Measurements from ENCODE around the gene HOXD9. TPM values are rescaled to one million over a fixed set of nuclear protein-coding genes. Genes with fewer than 3 reads are reported as not detected.

The HOXD9 gene
- total RNA-seq, 1 experiment from 2014 or later, result not detected

- TF ChIP-seq, protein P1, sequence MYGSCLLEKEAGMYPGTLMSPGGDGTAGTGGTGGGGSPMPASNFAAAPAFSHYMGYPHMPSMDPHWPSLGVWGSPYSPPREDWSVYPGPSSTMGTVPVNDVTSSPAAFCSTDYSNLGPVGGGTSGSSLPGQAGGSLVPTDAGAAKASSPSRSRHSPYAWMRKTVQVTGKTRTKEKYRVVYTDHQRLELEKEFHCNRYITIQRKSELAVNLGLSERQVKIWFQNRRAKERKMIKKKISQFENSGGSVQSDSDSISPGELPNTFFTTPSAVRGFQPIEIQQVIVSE (CRISPR knock-in tag; IDR thresholded peaks at IDR 0.05; ENCODE audit: borderline replicate concordance), result no peak
- TF ChIP-seq, protein P2, sequence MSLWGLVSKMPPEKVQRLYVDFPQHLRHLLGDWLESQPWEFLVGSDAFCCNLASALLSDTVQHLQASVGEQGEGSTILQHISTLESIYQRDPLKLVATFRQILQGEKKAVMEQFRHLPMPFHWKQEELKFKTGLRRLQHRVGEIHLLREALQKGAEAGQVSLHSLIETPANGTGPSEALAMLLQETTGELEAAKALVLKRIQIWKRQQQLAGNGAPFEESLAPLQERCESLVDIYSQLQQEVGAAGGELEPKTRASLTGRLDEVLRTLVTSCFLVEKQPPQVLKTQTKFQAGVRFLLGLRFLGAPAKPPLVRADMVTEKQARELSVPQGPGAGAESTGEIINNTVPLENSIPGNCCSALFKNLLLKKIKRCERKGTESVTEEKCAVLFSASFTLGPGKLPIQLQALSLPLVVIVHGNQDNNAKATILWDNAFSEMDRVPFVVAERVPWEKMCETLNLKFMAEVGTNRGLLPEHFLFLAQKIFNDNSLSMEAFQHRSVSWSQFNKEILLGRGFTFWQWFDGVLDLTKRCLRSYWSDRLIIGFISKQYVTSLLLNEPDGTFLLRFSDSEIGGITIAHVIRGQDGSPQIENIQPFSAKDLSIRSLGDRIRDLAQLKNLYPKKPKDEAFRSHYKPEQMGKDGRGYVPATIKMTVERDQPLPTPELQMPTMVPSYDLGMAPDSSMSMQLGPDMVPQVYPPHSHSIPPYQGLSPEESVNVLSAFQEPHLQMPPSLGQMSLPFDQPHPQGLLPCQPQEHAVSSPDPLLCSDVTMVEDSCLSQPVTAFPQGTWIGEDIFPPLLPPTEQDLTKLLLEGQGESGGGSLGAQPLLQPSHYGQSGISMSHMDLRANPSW (CRISPR knock-in tag; conservative IDR thresholded peaks at IDR 0.05; ENCODE audit: low read depth), result no peak
Observed at GRCh38 chr2:176169711-176170110, 47.2 kb downstream of the HOXD9 start (continued).

DNA sequence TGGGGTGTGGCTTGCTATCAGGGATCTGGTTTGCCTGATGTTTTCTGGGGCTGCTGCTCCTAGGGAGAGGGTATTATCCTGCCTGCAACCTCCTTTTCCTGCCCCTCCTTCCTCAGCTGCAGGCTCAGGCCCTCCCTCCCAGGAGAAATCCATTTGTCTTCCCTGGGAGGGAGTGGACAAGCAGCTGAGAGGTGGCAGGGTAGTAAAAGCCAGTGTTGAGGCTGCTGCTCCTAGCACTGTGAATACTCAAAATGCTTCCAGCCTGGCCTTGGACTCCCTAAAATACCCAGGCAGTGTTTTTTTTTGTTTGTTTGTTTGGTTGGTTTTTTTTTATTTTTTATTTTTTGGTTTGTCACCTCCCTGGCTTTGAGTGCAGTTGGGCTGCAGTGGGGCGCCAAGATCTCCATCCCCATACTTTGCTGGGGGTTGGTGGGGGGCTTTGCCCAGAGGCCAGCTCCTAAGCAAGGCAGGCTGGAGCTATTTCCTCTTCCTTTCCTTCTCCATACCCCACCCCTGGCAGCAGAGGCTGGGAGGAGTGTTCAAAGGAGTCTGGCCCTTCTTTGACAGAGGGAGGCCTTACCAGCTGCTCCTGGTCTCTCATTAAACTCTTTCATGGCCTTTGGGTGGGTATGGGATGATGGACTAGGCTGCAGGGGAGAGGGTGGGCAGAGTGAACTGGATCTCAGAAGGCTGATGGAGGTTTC lies 48.2 kb downstream of the HOXD9 start:
- H3K4me3 Mint-ChIP-seq, result peak overlapping the region; percentile 50; the same call in 1 of the 2 replicates
- no peaks in the 10 kb centered on the region for H3K9me3 Mint-ChIP-seq
- peak; percentile 6 for ATAC-seq

GRCh38 chr2:176171351-176172006 lies 49.0 kb downstream of the HOXD9 start:
- peaks cover 100% of the 10 kb centered on the region for H3K27me3 Mint-ChIP-seq (ENCODE audit: low read depth)
- H3K4me3 Mint-ChIP-seq, result peak overlapping the region; percentile 66
- peak; percentile 62 for DNase-seq (ENCODE audit: low spot score)
- TF ChIP-seq FOXP4 (CRISPR knock-in tag; IDR thresholded peaks at IDR 0.05) (peak; percentile 73), PRDM15 (CRISPR knock-in tag; IDR thresholded peaks at IDR 0.05) (peak; percentile 33; the same call in 1 of the 2 replicates), USF2 (CRISPR knock-in tag; IDR thresholded peaks at IDR 0.05) (peak; percentile 88)
- TF ChIP-seq, protein P3, sequence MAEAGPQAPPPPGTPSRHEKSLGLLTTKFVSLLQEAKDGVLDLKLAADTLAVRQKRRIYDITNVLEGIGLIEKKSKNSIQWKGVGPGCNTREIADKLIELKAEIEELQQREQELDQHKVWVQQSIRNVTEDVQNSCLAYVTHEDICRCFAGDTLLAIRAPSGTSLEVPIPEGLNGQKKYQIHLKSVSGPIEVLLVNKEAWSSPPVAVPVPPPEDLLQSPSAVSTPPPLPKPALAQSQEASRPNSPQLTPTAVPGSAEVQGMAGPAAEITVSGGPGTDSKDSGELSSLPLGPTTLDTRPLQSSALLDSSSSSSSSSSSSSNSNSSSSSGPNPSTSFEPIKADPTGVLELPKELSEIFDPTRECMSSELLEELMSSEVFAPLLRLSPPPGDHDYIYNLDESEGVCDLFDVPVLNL (CRISPR knock-in tag; IDR thresholded peaks at IDR 0.05; ENCODE audit: borderline replicate concordance, low read depth), result peak; percentile 82; the same call in 1 of the 2 replicates

More for the DNA sequence above, 48.2 kb downstream of the HOXD9 start:
- no peak for DNase-seq (ENCODE audit: low spot score)
- TF ChIP-seq NR3C1 (CRISPR knock-in tag; conservative IDR thresholded peaks at IDR 0.05; ENCODE audit: low read depth) (no peak), TCF7 (CRISPR knock-in tag; IDR thresholded peaks at IDR 0.05; ENCODE audit: low read depth) (no peak), RELA (CRISPR knock-in tag; IDR thresholded peaks at IDR 0.05; ENCODE audit: borderline replicate concordance) (no peak), NFYB (CRISPR knock-in tag; conservative IDR thresholded peaks at IDR 0.05; ENCODE audit: low read depth) (no peak), ZNF138 (CRISPR knock-in tag; conservative IDR thresholded peaks at IDR 0.05) (no peak), ZNF671 (CRISPR knock-in tag; IDR thresholded peaks at IDR 0.05) (no peak), GTF2I (CRISPR knock-in tag; conservative IDR thresholded peaks at IDR 0.05) (no peak), MXD4 (CRISPR knock-in tag; IDR thresholded peaks at IDR 0.05; ENCODE audit: borderline replicate concordance) (no peak), ATF6 (CRISPR knock-in tag; IDR thresholded peaks at IDR 0.05) (no peak)
- TF ChIP-seq, protein P4, sequence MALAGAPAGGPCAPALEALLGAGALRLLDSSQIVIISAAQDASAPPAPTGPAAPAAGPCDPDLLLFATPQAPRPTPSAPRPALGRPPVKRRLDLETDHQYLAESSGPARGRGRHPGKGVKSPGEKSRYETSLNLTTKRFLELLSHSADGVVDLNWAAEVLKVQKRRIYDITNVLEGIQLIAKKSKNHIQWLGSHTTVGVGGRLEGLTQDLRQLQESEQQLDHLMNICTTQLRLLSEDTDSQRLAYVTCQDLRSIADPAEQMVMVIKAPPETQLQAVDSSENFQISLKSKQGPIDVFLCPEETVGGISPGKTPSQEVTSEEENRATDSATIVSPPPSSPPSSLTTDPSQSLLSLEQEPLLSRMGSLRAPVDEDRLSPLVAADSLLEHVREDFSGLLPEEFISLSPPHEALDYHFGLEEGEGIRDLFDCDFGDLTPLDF (CRISPR knock-in tag; IDR thresholded peaks at IDR 0.05), result no peak
- H3K4me1 Mint-ChIP-seq, result peaks cover 27% of the 10 kb centered on the region
- H3K27ac Mint-ChIP-seq, result no peak overlapping the region
- H3K36me3 Mint-ChIP-seq, result peaks cover 4% of the 10 kb centered on the region; the same call in 1 of the 2 replicates
- ChIA-PET POLR2A (interaction anchor here (1.8 kb wide), 1 partner anchor 10 kb away, joined by 7 read pairs; no protein-coding TSS in a partner anchor), CTCF (interaction anchor here (0.6 to 1.9 kb wide), 7 partner anchors 8 to 383 kb away, joined by 3 to 8 read pairs (median 4); no protein-coding TSS in a partner anchor)
- H3K27me3 Mint-ChIP-seq (ENCODE audit: low read depth), result peaks cover 100% of the 10 kb centered on the region

More at GRCh38 chr2:176171351-176172006, 49.0 kb downstream of the HOXD9 start:
- Mint-ChIP-seq H3K9me3 (no peaks in the 10 kb centered on the region), H3K4me1 (peaks cover 35% of the 10 kb centered on the region), H3K36me3 (peaks cover 4% of the 10 kb centered on the region; the same call in 1 of the 2 replicates), H3K27ac (no peak overlapping the region)
- POLR2A ChIA-PET, result interaction anchor here (1.8 kb wide), 1 partner anchor 11 kb away, joined by 7 read pairs; no protein-coding TSS in a partner anchor
- peak; percentile 33 for ATAC-seq
- CTCF ChIA-PET, result interaction anchor here (0.6 to 1.9 kb wide), 9 partner anchors 9 to 383 kb away, joined by 3 to 8 read pairs (median 4); no protein-coding TSS in a partner anchor

Measured in WTC11 (cell line).